ENCODE results near the gene CHMP5. TPM values are rescaled to one million over a fixed set of nuclear protein-coding genes. Genes with fewer than 3 reads are reported as not detected.

Gene CHMP5
- 10 to 100 TPM; 21.3 to 24.5 (median 24.0) TPM for total RNA-seq
- 47.5 TPM for total RNA-seq (2013)

- H3K9me3 ChIP-seq (ENCODE audit: control insufficient read depth, insufficient read depth, low read length), result no peaks in the 10 kb centered on the region
- H3K36me3 Mint-ChIP-seq, result peaks cover 2% of the 10 kb centered on the region
- no peak for TF ChIP-seq CTCF (IDR thresholded peaks at IDR 0.05)
- H3K4me1 ChIP-seq (ENCODE audit: control insufficient read depth, insufficient read depth, low read length), result peaks cover 22% of the 10 kb centered on the region
- H3K4me3 Mint-ChIP-seq, result peak within 1 kb of the TSS; percentile 84
- no peaks in the 10 kb centered on the region for H3K9me3 Mint-ChIP-seq
- peak within 1 kb of the TSS; percentile 93 to 95 for H3K27ac Mint-ChIP-seq
- H3K27me3 ChIP-seq (ENCODE audit: control insufficient read depth, insufficient read depth, low read length), result no peaks in the 10 kb centered on the region
- intact Hi-C loops (cut with micrococcal nuclease), result loop anchor here (1.0 to 10.0 kb wide), 6 partner anchors 26 to 240 kb away; partner anchors contain the start of genes B4GALT1, DNAJA1, NFX1 and NOL6
- H3K27ac ChIP-seq (ENCODE audit: low read length), result peak within 1 kb of the TSS; percentile 91
- ATAC-seq, result peak; percentile 91 to 99 (median 93)
- peaks cover 31% of the 10 kb centered on the region for H3K36me3 ChIP-seq (ENCODE audit: control insufficient read depth, insufficient read depth, low read length)
- peak; percentile 97 to 99 for DNase-seq
- peaks cover 40 to 41% of the 10 kb centered on the region in 2 donors for H3K4me1 Mint-ChIP-seq
- no peaks in the 10 kb centered on the region for H3K27me3 Mint-ChIP-seq (ENCODE audit: low read depth in 2 of 2)
- H3K4me3 ChIP-seq (ENCODE audit: low read length), result peak within 1 kb of the TSS; percentile 96
- WGBS (ENCODE audit: insufficient coverage), result 0% methylated on average over 67 of the region's 67 CpGs
These were observed at the start of gene CHMP5, which contains the start of gene BAG1 for GRCh38 chr9:33264473-33265177. Gene CHMP5, plus strand, starts transcription at chr9:33265049. Its CDS starts 30 bp downstream, at chr9:33265079. Gene BAG1, minus strand, starts transcription at chr9:33264708.

- Histone ChIP-seq H3K27ac (ENCODE audit: low read length) (peak overlapping the region; percentile 16), H3K4me3 (ENCODE audit: low read length) (no peak overlapping the region), H3K36me3 (ENCODE audit: control insufficient read depth, insufficient read depth, low read length) (no peaks in the 10 kb centered on the region), H3K4me1 (ENCODE audit: control insufficient read depth, insufficient read depth, low read length) (peaks cover 15% of the 10 kb centered on the region), H3K27me3 (ENCODE audit: control insufficient read depth, insufficient read depth, low read length) (no peaks in the 10 kb centered on the region), H3K9me3 (ENCODE audit: control insufficient read depth, insufficient read depth, low read length) (no peaks in the 10 kb centered on the region)
- Mint-ChIP-seq H3K4me1 (peaks cover 8 to 17% of the 10 kb centered on the region in 2 donors), H3K27ac (peak overlapping the region in 1 of 2 donors; percentile 29), H3K27me3 (ENCODE audit: low read depth in 2 of 2) (no peaks in the 10 kb centered on the region), H3K4me3 (no peak overlapping the region), H3K36me3 (no peaks in the 10 kb centered on the region), H3K9me3 (no peaks in the 10 kb centered on the region)
- DNase-seq (no peak), ATAC-seq (peak in 1 of 3 donors; percentile 28)
- WGBS (ENCODE audit: insufficient coverage), result 68% methylated on average over 13 of the region's 14 CpGs
- TF ChIP-seq CTCF (IDR thresholded peaks at IDR 0.05), result no peak
- intact Hi-C loops (cut with micrococcal nuclease), result no loop called here
These were observed 43.9 kb upstream of the CHMP5 start for GRCh38 chr9:33220681-33221567.

GRCh38 chr9:33221568-33221884 lies 43.3 kb upstream of the CHMP5 start:
- H3K36me3 ChIP-seq (ENCODE audit: control insufficient read depth, insufficient read depth, low read length), result no peaks in the 10 kb centered on the region
- no peak for ATAC-seq
- intact Hi-C loops (cut with micrococcal nuclease), result no loop called here
- H3K4me1 ChIP-seq (ENCODE audit: control insufficient read depth, insufficient read depth, low read length), result peaks cover 15% of the 10 kb centered on the region
- Mint-ChIP-seq H3K27me3 (ENCODE audit: low read depth in 2 of 2) (no peaks in the 10 kb centered on the region), H3K4me3 (no peak overlapping the region), H3K4me1 (peaks cover 9 to 19% of the 10 kb centered on the region in 2 donors), H3K36me3 (no peaks in the 10 kb centered on the region), H3K27ac (peak overlapping the region in 1 of 2 donors; percentile 29), H3K9me3 (no peaks in the 10 kb centered on the region)
- H3K27ac ChIP-seq (ENCODE audit: low read length), result peak overlapping the region; percentile 16
- H3K27me3 ChIP-seq (ENCODE audit: control insufficient read depth, insufficient read depth, low read length), result no peaks in the 10 kb centered on the region
- DNase-seq, result no peak
- WGBS (ENCODE audit: insufficient coverage), result 89% methylated on average over 3 of the region's 3 CpGs
- H3K4me3 ChIP-seq (ENCODE audit: low read length), result no peak overlapping the region
- no peak for TF ChIP-seq CTCF (IDR thresholded peaks at IDR 0.05)
- no peaks in the 10 kb centered on the region for H3K9me3 ChIP-seq (ENCODE audit: control insufficient read depth, insufficient read depth, low read length)
